HK-2 (cell line): ENCODE measurements around the gene TBCD.
"Not testable (repeated sequence)": the region's sequence is repeated elsewhere in the genome, so short reads cannot be mapped to it uniquely, and the experiment has no call there.

Experiments
- DNase-seq: peaks from one replicate; pipeline ENCODE4 v3.0.0-alpha.2; 2018; ENCODE audit not compliant: unreplicated experiment

TBCD gene

DNA sequence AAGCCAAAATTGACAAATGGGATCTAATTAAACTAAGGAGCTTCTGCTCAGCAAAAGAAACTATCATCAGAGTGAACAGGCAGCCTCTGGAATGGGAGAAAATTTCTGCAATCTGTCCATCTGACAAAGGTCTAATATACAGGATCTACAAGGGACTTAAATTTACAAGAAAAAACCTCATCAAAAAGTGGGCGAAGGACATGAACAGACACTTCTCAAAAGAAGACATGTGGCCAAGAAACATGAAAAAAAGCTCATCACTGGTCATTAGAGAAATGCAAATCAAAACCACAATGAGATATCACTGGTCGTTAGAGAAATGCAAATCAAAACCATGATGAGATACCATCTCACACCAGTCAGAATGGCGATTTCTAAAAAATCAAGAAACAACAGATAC is 203.2 kb downstream of the TBCD start:
- DNase-seq = not testable (repeated sequence)

DNA sequence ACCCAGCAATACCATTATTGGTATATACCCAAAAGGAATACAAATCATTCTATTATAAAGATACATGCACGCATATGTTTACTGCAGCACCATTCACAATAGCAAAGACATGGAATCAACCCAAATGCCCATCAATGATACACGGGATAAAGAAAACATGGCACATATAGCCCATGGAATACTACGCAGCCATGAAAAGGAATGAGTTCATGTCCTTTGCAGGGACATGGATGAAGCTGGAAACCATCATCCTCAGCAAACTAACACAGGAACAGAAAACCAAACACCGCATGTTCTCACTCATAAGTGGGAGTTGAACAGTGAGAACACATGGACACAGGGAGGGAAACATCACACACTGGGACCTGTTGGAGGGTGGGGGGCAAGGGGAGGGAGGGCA is 203.8 kb downstream of the TBCD start:
- DNase-seq = not testable (repeated sequence)

DNA sequence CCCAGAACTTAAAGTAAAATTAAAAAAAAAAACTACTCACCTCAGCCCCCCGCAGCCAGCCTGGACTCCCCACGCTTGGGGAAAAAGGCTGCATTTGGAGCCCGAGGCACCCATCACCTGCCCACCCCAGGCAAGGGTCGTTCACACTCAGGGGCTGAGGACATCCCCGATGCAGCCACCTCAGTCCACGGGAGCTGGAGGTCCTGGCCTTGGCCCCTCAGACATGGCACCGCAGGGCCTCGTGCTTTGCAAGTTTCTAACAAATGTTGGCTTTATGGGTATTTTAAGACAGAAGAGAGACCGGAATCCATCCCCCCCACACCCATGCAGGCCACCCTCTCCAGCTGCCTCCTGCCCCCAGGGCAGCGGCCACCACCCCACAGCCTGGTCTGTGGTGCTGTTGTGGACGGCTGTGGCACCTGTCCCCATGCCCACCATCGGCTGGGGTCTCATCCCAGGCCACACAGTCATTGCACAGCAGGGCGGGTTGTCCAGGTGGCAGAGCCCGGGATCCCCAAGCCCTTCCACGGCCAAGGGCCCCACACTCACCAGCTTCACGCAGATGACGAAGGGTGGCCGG is 204.4 kb downstream of the TBCD start:
- no peak for DNase-seq

DNA sequence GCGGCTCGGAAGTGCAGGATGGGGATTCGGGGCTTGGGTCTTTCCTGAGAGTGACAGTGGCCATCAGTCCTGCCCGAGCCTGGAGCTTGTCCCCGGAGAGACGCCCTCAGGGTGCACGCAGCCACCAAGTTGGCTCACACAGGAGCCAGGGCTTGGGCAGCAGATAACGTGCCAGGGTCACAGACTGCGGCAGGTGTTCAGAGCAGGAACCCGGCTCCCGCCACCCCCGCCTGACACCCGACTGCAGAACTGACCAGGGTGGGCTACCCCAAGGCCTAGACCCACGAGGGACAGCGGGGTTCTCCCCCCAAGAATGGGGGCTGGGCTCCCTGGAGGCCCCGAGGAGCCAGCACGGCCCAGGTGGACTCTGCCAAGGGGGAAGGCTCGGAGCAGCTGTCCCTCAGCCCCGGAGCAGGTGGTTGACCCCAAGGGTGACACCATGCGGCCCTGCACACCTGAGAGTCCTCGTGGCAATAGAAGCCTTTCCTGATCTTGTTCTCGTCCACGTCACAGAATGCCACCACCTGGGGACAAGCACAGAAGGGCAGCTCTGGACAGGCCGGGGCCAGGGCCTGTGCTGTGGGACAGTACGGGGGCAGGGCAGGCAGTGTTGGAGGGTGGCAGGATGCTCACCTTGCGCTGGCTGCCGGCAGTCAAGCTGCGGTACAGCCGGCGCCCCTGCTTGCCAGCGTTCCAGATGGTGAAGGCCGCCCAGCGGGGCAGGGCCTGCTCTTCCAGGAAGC is 205.0 kb downstream of the TBCD start:
- no peak for DNase-seq

DNA sequence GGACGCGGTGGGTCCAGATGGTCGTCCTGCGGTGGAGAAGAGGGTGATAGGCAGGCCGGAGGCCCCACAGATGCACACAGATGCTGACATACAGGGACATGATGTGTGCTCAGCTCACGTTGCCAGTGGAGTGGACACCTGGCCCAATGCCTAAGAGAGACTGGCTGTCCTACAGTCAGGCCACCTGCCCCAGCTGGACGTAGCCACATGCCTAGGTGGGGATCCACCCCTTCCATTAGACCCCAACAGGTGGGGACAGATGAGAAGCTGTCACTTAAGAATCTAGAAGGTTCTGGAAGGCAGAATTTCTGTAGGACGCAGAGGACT is 205.6 kb downstream of the TBCD start:
- DNase-seq = no peak

DNA sequence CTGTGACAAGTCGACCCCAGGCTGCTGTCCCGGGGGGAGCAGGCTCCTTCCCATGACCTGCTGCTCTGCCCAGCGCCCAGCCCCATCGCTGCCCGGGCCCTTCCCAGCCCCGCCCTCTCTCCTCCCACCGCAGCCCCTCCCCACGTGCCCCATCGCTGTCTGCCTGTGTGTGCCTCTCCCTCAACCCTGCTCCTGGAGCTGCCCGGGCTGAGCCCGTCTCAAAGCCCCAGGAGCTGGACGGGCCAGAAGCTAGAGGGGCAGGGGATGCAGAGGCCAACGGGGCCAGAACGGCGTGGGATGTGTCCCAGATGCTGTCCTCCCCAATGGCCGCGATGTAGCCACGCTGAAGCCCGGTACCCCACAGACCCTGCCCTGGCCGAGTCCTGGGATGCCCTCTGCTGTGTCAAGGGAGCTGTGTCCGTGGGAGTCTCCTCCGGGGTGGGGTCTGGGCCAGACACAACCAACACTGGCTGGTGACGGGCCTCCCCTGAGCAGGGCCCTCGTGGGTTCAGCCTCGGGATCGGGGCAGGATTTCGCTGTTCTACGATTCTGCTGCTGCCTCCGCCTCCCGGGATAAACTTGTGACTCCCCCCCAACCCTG is 206.2 kb downstream of the TBCD start:
- DNase-seq = no peak

DNA sequence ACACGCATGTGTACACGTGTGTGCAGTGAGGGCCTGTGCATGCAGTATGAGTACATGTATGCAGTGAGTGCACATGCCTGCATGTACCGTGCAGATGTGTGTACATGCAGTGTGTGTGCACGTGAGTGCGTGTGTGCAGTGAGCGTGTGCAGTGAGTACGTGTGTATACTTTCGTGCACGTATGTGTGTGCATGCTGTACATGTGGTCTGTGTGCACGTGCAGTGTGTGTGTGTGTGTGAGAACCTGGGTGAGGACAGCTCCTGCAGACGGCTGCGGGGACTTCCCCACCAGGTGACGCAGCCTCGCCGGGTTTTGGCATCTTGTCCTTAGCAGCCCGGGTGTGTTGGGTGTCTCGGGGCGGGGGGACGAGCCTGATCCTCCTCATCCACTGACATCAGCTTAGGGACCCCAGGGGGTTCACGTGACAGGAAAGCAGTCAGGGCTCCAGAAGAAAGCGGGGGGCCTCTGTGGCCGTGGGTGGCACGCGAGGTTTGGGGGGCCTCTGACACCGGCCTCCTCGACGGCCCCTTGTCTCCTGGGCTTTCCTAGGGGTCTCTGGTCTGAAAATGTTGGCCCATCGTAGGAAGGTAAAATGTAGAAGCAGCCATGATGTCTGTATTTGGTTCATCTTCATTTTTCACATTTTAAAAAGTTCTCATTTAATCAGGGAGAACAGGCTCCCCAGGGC is 207.5 kb downstream of the TBCD start:
- DNase-seq = no peak

DNA sequence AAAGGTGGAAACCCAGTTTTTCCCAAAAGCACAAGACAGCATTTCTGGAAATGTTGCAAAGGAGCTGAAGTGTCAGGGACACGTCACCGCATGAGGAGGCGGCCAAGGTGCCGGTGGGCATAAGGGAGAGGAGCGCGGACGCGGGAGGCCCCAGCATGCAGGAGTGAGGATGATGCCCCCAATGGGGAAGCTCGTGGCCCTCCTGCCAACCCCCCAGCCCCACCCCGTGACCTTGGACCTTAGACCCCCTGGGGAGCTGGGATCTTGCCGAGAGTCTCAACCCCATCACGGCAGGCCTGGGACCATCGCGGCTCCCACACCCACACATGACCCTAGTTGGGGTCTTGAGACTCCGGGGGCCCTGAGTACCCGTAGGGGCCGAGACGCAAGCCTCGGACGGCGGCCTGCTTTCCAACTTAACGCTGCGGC is 208.1 kb downstream of the TBCD start:
- DNase-seq = no peak

DNA sequence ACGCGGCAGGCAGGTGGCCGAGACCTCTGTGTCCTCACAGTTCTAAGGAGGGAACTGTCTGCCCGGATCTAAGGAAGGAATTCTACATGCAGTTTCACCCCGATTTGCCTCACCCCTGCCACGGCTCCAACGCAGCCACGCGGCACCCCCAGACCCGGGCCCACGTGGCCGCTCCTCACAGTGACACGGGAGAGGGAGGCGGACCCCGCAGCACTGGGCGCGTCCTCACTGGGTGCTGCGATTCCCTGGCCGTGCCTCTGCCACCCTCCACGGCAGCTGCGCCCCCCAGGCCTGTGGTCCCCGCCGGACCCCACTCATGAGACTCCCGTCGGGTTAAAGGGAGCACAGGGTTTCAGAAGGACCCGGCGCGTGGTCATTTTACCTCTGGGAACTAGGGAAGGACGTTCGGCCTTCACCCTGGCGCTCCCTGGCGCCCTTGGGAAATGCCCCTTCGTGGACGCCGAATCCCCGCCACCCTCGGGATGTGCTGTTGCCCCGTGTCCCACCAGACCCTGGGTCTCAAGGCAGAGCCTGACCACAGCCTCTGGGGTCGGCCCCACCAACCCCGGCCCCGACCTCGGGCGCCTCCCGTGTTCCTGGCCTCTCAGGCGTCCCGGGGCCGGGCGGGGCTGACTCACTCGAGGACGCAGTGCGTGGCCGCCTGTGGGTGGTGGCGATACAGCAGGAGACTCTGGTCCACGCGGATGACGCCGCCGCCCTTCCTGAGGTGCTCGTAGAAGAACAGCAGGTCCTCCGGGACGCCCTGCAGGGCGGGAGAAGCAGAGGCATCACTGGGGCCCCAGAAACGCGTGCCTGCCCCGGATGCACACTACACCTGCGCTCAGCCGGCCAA is 208.8 kb downstream of the TBCD start:
- DNase-seq = no peak

DNA sequence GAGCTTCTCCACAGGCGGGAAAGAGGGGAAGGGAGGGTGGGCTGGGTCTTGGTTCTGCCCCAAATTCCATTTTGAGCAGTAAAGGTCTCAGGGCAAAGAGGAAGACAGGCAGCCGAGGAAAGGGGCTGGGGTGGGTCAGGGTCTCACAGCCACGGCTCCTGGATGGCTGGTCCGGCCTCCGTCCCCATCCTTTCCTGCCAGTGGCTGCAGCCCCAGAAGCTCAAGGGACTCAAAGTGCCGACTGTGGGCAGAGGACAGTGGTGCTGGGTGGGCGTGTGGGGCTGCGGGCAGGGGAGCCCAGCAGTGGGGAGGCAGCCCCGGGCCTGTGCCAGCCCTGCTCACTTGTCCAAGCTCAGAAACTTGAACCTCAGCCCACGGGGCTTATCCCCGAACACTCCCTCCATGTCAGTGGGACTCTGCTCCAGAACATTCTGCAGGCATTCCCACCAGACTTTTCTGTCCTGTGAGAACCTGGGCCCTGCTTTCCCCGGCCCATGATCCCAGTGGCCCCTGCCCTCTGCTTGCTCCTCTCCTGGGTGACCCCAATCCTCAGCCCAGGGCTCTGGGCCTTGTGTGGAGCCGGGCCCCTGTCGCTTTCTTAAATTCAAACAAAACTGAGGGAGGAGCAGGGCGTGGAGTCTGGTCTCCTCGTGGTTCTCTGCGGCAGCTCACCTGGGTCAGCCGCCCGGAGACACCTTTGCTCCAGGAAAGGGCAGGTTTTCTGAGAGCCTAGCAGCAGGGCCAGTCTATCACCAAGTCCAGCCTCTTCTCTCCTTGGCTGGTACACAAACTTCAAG is 209.7 kb downstream of the TBCD start:
- DNase-seq = no peak

DNA sequence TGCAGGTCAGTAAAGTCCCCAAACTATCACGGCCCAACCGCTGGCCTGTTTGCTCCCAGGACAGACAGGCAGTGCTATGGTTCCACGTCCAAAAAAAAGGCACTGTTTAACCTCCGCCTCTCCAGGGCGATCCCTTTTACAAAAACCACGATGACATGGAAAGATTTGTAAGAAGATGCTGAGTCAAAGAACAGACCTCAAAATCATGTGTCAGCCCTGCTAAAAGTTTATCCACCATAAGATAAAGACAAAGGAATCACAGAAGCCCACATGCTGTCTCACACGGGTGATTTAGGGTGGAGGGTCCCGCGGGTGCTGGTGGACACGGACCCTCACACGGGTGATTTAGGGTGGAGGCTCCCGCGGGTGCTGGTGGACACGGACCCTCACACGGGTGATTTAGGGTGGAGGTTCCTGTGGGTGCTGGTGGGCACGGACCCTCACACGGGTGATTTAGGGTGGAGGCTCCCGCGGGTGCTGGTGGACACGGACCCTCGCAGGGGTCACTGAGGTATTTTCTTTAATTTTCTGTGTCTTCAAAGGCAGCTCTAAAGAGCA is 210.4 kb downstream of the TBCD start:
- no peak for DNase-seq

DNA sequence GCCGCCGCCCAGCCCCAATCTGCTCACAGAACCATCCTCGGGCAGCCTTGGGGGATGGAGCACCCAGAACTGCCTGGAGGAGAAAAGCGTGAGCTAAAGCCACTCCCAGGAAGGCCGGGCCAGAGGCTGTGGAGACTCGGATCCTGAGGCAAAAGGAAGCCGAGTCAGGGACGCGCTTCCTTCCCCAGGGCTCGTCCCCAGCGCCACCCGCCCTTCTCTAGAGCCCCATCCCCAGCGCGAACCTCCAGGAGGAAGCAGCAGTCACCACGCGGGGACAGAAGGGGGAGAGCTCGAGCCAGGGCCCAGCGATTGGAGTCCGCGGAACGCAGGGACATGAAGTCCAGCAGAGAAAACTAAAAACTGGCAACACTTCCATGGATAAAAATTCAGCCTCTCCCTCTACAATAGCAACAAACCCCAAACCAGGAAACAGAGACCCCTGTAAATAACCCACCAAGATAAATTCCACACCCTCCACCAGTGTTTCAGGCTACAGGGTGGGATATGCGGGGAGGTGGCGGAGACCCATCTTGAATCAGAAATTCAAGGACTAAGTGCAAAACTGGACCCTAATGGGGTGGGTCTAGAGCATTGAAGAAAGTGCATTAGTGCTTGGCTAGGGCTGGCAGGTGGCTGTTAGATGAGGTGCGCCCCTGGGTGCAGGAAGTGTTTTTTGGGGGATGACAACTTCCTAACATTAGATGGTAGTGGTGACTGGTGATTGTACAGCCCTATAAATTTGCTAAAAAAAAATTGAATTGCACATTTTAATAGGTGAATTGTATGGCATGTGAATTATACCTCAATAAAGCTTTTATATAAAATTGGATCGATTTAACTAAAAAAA is 211.5 kb downstream of the TBCD start:
- no peak for DNase-seq

DNA sequence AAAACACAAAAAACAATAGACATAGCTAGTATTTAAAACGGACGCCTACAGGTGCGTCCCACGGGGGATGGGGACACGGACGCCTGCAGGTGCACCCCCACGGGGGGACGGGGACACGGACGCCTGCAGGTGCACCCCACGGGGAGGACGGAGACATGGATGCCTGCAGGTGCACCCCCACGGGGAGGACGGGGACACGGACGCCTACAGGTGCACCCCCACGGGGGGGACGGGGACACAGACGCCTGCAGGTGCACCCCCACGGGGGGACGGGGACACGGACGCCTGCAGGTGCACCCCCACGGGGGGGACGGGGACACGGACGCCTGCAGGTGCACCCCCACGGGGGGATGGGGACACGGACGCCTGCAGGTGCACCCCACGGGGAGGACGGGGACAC is 212.6 kb downstream of the TBCD start:
- DNase-seq = not testable (repeated sequence)

DNA sequence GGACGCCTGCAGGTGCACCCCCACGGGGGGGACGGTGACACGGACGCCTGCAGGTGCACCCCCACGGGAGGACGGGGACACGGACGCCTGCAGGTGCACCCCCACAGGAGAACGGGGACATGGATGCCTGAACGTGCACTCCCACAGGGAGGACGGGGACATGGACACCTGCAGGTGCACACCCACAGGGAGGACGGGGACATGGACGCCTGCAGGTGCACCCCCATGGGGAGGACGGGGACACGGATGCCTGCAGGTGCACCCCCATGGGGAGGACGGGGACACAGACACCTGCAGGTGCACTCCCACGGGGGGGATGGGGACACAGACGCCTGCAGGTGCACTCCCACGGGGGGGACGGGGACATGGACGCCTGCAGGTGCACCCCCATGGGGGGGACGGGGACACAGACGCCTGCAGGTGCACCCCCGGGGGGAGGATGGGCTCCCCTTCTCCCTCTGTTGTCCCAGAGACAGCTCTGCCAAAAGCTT is 213.0 kb downstream of the TBCD start:
- DNase-seq = no peak

DNA sequence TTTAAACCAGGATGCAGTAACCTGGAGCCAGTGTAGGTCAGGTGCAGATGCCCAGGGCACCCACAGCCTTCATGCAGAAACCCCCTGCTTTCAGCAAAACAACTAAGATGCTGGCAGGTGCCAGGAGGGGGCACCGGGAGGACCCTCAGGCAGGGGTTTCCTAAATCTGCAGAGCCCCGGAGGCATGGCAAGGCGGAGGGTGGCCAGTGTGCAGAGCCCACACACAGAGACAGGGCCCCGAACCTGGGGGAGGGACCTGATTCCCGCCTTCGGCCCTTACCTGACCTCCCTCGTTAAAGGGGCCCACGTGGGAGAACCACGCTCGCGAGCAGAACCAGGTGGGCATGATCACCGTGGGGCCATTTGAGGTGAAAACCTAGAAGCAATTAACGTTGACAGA is 213.5 kb downstream of the TBCD start:
- DNase-seq = no peak

DNA sequence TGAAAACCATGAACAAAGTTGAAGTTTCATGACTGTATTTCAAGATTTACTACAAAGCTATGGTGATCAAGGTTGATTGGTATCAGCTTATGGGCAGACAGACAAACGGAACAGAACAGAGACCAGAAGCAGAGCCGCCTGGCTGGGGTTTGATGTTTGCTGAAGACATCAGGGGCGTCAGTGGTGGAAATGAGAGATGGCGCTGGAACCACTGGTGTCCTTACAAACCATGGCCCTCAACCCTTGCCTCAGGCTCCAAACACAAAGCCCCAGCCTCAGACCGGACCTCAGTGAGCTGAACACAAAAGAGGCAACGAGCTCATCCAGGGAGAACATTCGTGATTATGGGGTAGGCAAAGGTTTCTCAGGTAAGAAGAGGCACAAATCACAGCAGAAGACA is 214.6 kb downstream of the TBCD start:
- DNase-seq = no peak

DNA sequence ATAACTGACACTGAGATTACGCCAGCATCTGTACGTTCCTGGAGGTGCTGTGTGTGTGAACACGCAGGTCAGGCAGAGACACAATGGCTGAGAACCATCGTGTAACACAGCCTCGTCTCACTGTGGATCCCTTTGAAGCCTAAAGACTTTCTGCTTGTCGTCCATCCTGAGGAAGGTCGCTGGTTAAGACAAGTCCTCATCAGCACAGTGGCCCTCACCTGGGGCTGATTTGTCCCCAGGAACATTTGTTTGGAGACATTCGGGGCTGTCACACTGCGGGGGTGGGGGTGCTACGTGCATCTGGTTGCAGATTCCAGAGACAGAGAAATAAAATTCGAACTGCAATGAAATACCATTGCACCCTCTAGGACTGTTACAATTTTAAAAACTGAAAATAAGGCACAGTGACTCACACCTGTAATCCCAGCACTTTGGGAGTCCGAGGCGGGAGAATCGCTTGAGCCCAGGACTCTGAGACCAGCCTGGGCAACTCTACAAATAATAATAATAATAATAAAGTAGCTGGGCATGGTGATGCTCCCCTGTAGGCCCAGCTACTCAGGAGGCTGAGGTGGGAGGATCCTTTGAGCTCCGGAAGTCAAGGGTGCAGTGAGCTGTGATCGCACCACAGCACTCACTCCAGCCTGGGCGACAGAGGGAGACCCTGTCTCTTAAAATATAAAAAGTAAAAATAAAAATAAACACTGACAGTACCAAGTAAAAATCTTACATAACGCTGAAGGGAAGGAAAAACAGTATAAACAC is 215.6 kb downstream of the TBCD start:
- DNase-seq = no peak

DNA sequence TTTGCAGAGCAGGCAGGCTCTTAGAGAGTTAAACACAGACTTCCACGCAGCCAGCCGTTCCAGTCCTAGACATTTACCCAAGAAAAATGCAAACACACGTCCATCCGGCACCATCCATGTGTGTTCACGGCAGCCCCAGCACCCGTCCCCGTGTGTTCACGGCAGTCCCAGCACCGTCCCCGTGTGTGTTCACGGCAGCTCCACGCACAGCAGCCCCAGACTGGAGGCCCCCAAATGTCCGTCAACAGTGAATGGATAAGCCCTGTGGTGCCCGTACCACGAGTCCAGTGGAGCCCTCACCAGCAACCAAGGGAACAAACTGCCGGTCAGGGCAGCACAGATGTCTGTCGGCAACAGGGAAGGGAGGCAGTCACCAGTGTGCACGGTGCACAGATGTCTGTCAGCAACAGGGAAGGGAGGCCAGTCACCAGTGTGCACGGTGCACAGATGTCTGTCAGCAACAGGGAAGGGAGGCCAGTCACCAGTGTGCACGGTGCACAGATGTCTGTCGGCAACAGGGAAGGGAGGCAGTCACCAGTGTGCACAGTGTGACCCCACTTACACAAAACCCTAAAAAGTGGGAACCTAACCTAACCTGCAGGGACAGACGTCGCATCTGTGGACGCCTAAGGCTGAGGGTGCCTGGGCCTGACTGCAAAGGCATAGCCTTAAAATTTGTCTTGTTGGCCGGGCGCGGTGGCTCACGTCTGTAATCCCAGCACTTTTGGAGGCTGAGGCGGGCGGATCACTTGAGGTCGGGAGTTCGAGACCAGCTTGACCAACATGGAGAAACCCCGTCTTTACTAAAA is 216.4 kb downstream of the TBCD start:
- not testable (repeated sequence) for DNase-seq
